Endothelial cell of umbilical vein (primary cell): ENCODE results near the gene DNTT.
"Not testable (repeated sequence)": the region's sequence is repeated elsewhere in the genome, so short reads cannot be mapped to it uniquely, and the experiment has no call there.

ENCODE experiments used
- CTCF ChIP-seq, 2 donors: IDR thresholded peaks; 1 replicate in 1 of 2; 2 replicates in 1 of 2; pipeline ENCODE4 v1.5.1; 2011; ENCODE audit warnings: low read length in 2 of 2, mild to moderate bottlenecking in 2 of 2, moderate library complexity in 2 of 2, control low read depth in 1 of 2, inconsistent platforms in 1 of 2, low read depth in 1 of 2; ENCODE audit not compliant: insufficient read depth in 1 of 2; ENCODE audit errors: extremely low read depth in 1 of 2
- EZH2 ChIP-seq: IDR thresholded peaks from 2 replicates; pipeline ENCODE4 v1.6.1; 2012; ENCODE audit warnings: borderline replicate concordance, low read depth, mild to moderate bottlenecking, moderate library complexity, low read length, inconsistent platforms; ENCODE audit not compliant: severe bottlenecking
- FOS ChIP-seq: IDR thresholded peaks from 2 replicates; pipeline ENCODE4 v1.6.1; 2011; ENCODE audit warnings: mild to moderate bottlenecking, low read length, moderate library complexity, borderline replicate concordance; ENCODE audit not compliant: insufficient read depth
- MAX ChIP-seq: IDR thresholded peaks from 2 replicates; pipeline ENCODE4 v1.6.1; 2011; ENCODE audit not compliant: insufficient read depth, insufficient read length
- MYC ChIP-seq: IDR thresholded peaks from one replicate; pipeline ENCODE4 v1.6.1; 2011; ENCODE audit warnings: mild to moderate bottlenecking, low read depth, low read length
- POLR2A ChIP-seq: IDR thresholded peaks from 2 replicates; pipeline ENCODE4 v1.6.1; 2012; ENCODE audit warnings: low read depth, mild to moderate bottlenecking, control low read depth, low read length
- POLR2AphosphoS5 ChIP-seq: IDR thresholded peaks from 2 replicates; pipeline ENCODE4 v1.6.1; 2012; ENCODE audit warnings: low read depth, mild to moderate bottlenecking, control low read depth, low read length, moderate library complexity; ENCODE audit not compliant: insufficient read depth

- not testable (repeated sequence) for TF ChIP-seq EZH2; CTCF (IDR thresholded peaks at IDR 0.05; ENCODE audit: extremely low read depth in 1 of 2, insufficient read depth in 1 of 2, low read depth in 1 of 2, low read length in 2 of 2); POLR2AphosphoS5; POLR2A; MAX; MYC; FOS
Observed at GRCh38 chr10:96308854-96309253, 4.6 kb downstream of the DNTT start.
